HG03439 (cell line): ENCODE data around the gene DUOXA1.
"Not testable (repeated sequence)": the region's sequence is repeated elsewhere in the genome, so short reads cannot be mapped to it uniquely, and the experiment has no call there.

Source experiments
- ATAC-seq: cut with Tn5 transposase; IDR thresholded peaks from one replicate; pipeline ENCODE4 v1.9.1; 2021; ENCODE audit warnings: mild to moderate bottlenecking, moderate library complexity; ENCODE audit not compliant: unreplicated experiment

The DUOXA1 gene

GRCh38 chr15:45151998-45152828 is 22.5 kb upstream of the DUOXA1 start:
- ATAC-seq: no peak

- ATAC-seq: no peak
Observed at GRCh38 chr15:45150997-45151396, 21.3 kb upstream of the DUOXA1 start.

GRCh38 chr15:45150481-45150880 is 20.8 kb upstream of the DUOXA1 start:
- no peak for ATAC-seq

GRCh38 chr15:45149060-45149459 is 19.4 kb upstream of the DUOXA1 start:
- no peak for ATAC-seq

GRCh38 chr15:45148076-45149059 is 18.7 kb upstream of the DUOXA1 start:
- ATAC-seq: no peak

GRCh38 chr15:45147606-45148005 is 17.9 kb upstream of the DUOXA1 start:
- no peak for ATAC-seq

- no peak for ATAC-seq
Observed at GRCh38 chr15:45146405-45146804, 16.7 kb upstream of the DUOXA1 start.

GRCh38 chr15:45144775-45145174 is 15.1 kb upstream of the DUOXA1 start:
- ATAC-seq: no peak

GRCh38 chr15:45143946-45144345 is 14.3 kb upstream of the DUOXA1 start:
- no peak for ATAC-seq

- no peak for ATAC-seq
Observed at GRCh38 chr15:45143056-45143455, 13.4 kb upstream of the DUOXA1 start.

- no peak for ATAC-seq
Observed at GRCh38 chr15:45141386-45141785, 11.7 kb upstream of the DUOXA1 start.

GRCh38 chr15:45140557-45141250 is 11.0 kb upstream of the DUOXA1 start:
- ATAC-seq: no peak

- no peak for ATAC-seq
Observed at GRCh38 chr15:45139770-45140169, 10.1 kb upstream of the DUOXA1 start.

GRCh38 chr15:45138814-45139765 is 9.4 kb upstream of the DUOXA1 start:
- ATAC-seq: no peak

- ATAC-seq: no peak
Observed at GRCh38 chr15:45137703-45138102, 8.0 kb upstream of the DUOXA1 start.

GRCh38 chr15:45136378-45136764 is 6.7 kb upstream of the DUOXA1 start:
- ATAC-seq: no peak

GRCh38 chr15:45135705-45136377 is 6.2 kb upstream of the DUOXA1 start:
- ATAC-seq: not testable (repeated sequence)

- no peak for ATAC-seq
Observed at GRCh38 chr15:45134682-45135604, 5.3 kb upstream of the DUOXA1 start.
